ENCODE measurements around the gene NTRK2. TPM values are rescaled to one million over a fixed set of nuclear protein-coding genes. Genes with fewer than 3 reads are reported as not detected.

The NTRK2 gene
- total and polyA plus RNA-seq, 2 experiments from 2014 or later: 0.03 TPM; not detected in 1

- Histone ChIP-seq H3K4me2 (no peak overlapping the region), H3K9me2 (ENCODE audit: insufficient read depth) (no peaks in the 10 kb centered on the region), H2AFZ (no peak overlapping the region), H3K79me2 (replicated peaks; ENCODE audit: insufficient read depth) (no peaks in the 10 kb centered on the region), H3F3A (replicated peaks; ENCODE audit: low read depth) (no peaks in the 10 kb centered on the region), H3K4me3 (no peak overlapping the region), H3K27ac (ENCODE audit: low read depth) (no peak overlapping the region), H3K27me3 (ENCODE audit: insufficient read depth) (no peaks in the 10 kb centered on the region), H4K20me1 (replicated peaks; ENCODE audit: insufficient read depth) (no peaks in the 10 kb centered on the region), H3K36me3 (ENCODE audit: insufficient read depth) (no peaks in the 10 kb centered on the region), H3K4me1 (ENCODE audit: insufficient read depth) (peaks cover 4% of the 10 kb centered on the region)
- ATAC-seq (no peak), DNase-seq (ENCODE audit: low spot score) (no peak)
- Mint-ChIP-seq H3K27ac (0 out of 2 replicates have a peak overlapping the region, but pooled peaks have one; percentile 9), H3K4me3 (no peak overlapping the region), H3K27me3 (ENCODE audit: insufficient read depth, low read depth, poor library complexity) (no peaks in the 10 kb centered on the region), H3K36me3 (ENCODE audit: low read depth) (no peaks in the 10 kb centered on the region), H3K4me1 (peaks cover 11% of the 10 kb centered on the region), H3K9me3 (no peaks in the 10 kb centered on the region; the same call in 2 of the 3 replicates)
- no peak for TF ChIP-seq EZH2phosphoT487 (IDR thresholded peaks at IDR 0.05; ENCODE audit: unreplicated experiment)
- TF ChIP-seq, protein P1, sequence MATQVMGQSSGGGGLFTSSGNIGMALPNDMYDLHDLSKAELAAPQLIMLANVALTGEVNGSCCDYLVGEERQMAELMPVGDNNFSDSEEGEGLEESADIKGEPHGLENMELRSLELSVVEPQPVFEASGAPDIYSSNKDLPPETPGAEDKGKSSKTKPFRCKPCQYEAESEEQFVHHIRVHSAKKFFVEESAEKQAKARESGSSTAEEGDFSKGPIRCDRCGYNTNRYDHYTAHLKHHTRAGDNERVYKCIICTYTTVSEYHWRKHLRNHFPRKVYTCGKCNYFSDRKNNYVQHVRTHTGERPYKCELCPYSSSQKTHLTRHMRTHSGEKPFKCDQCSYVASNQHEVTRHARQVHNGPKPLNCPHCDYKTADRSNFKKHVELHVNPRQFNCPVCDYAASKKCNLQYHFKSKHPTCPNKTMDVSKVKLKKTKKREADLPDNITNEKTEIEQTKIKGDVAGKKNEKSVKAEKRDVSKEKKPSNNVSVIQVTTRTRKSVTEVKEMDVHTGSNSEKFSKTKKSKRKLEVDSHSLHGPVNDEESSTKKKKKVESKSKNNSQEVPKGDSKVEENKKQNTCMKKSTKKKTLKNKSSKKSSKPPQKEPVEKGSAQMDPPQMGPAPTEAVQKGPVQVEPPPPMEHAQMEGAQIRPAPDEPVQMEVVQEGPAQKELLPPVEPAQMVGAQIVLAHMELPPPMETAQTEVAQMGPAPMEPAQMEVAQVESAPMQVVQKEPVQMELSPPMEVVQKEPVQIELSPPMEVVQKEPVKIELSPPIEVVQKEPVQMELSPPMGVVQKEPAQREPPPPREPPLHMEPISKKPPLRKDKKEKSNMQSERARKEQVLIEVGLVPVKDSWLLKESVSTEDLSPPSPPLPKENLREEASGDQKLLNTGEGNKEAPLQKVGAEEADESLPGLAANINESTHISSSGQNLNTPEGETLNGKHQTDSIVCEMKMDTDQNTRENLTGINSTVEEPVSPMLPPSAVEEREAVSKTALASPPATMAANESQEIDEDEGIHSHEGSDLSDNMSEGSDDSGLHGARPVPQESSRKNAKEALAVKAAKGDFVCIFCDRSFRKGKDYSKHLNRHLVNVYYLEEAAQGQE (IDR thresholded peaks at IDR 0.05; ENCODE audit: unreplicated experiment): no peak
Observed at GRCh38 chr9:84702471-84702870, 32.9 kb downstream of the NTRK2 start.

DNA sequence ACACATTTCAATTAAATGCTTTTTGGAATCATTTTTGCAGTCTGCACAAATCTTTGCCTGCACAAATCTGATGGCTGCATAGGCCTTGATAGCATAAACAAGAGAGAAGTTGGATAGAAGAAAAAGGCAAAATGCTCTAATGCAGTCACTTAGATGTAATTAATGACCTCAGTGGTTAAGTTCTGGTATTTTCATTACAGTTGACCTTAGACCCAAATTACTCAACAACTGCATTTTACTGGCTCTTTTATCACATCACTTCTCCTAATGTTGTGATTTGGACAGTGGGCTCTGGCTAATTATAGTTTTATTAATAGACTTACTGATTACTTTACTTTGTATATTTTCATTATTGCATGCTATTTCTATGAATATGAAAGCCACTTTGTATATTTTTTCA, 34.3 kb downstream of the NTRK2 start:
- H2AFZ ChIP-seq: no peak overlapping the region
- Mint-ChIP-seq H3K27me3 (ENCODE audit: insufficient read depth, low read depth, poor library complexity) (no peaks in the 10 kb centered on the region), H3K27ac (no peak overlapping the region), H3K36me3 (ENCODE audit: low read depth) (no peaks in the 10 kb centered on the region), H3K4me3 (no peak overlapping the region), H3K9me3 (no peaks in the 10 kb centered on the region; the same call in 2 of the 3 replicates), H3K4me1 (peaks cover 25% of the 10 kb centered on the region)
- ATAC-seq (no peak), DNase-seq (ENCODE audit: low spot score) (no peak)
- no peaks in the 10 kb centered on the region for H3K27me3 ChIP-seq (ENCODE audit: insufficient read depth)
- no peak overlapping the region for H3K4me3 ChIP-seq
- H3F3A ChIP-seq (replicated peaks; ENCODE audit: low read depth): no peaks in the 10 kb centered on the region
- no peaks in the 10 kb centered on the region for H4K20me1 ChIP-seq (replicated peaks; ENCODE audit: insufficient read depth)
- H3K36me3 ChIP-seq (ENCODE audit: insufficient read depth): no peaks in the 10 kb centered on the region
- H3K79me2 ChIP-seq (replicated peaks; ENCODE audit: insufficient read depth): no peaks in the 10 kb centered on the region
- no peak overlapping the region for H3K27ac ChIP-seq (ENCODE audit: low read depth)
- H3K9me2 ChIP-seq (ENCODE audit: insufficient read depth): no peaks in the 10 kb centered on the region
- no peak overlapping the region for H3K4me2 ChIP-seq
- H3K4me1 ChIP-seq (ENCODE audit: insufficient read depth): peaks cover 13% of the 10 kb centered on the region
- no peak for TF ChIP-seq JUNB (IDR thresholded peaks at IDR 0.05; ENCODE audit: unreplicated experiment)
- TF ChIP-seq ZNF462 (CRISPR knock-in tag; IDR thresholded peaks at IDR 0.05): no peak
- no peak for TF ChIP-seq POLR2AphosphoS5 (IDR thresholded peaks at IDR 0.05; ENCODE audit: low read depth)
- TF ChIP-seq STAT1 (IDR thresholded peaks at IDR 0.05; ENCODE audit: unreplicated experiment): no peak
- no peak for TF ChIP-seq EZH2phosphoT487 (IDR thresholded peaks at IDR 0.05; ENCODE audit: unreplicated experiment)
- TF ChIP-seq, protein P2, sequence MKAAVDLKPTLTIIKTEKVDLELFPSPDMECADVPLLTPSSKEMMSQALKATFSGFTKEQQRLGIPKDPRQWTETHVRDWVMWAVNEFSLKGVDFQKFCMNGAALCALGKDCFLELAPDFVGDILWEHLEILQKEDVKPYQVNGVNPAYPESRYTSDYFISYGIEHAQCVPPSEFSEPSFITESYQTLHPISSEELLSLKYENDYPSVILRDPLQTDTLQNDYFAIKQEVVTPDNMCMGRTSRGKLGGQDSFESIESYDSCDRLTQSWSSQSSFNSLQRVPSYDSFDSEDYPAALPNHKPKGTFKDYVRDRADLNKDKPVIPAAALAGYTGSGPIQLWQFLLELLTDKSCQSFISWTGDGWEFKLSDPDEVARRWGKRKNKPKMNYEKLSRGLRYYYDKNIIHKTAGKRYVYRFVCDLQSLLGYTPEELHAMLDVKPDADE (IDR thresholded peaks at IDR 0.05): no peak
- no peak for TF ChIP-seq NANOG (IDR thresholded peaks at IDR 0.05; ENCODE audit: borderline replicate concordance)

Data from GM23338 (cell line).